GM19035 (cell line): ENCODE measurements around the gene SPTBN1.
A peak's percentile ranks its signal among the peaks of the same experiment; 100 is the strongest.

ENCODE experiments used
- ATAC-seq: cut with Tn5 transposase; IDR thresholded peaks from one replicate; pipeline ENCODE4 v1.9.1; 2021; ENCODE audit not compliant: unreplicated experiment

Gene SPTBN1

GRCh38 chr2:54646170-54646927 is 190.2 kb downstream of the SPTBN1 start:
- no peak for ATAC-seq

- ATAC-seq: no peak
These were observed 192.1 kb downstream of the SPTBN1 start for GRCh38 chr2:54648256-54648655.

- ATAC-seq: no peak
These were observed 193.1 kb downstream of the SPTBN1 start for GRCh38 chr2:54649191-54649590.

- no peak for ATAC-seq
These were observed 193.5 kb downstream of the SPTBN1 start for GRCh38 chr2:54649633-54650032.

GRCh38 chr2:54650612-54651011 is 194.5 kb downstream of the SPTBN1 start:
- no peak for ATAC-seq

GRCh38 chr2:54651291-54651690 is 195.2 kb downstream of the SPTBN1 start:
- no peak for ATAC-seq

- ATAC-seq: no peak
These were observed 196.4 kb downstream of the SPTBN1 start for GRCh38 chr2:54652540-54652939.

GRCh38 chr2:54653572-54654204 is 197.6 kb downstream of the SPTBN1 start:
- no peak for ATAC-seq

GRCh38 chr2:54655046-54655809 is 199.1 kb downstream of the SPTBN1 start:
- ATAC-seq: no peak

GRCh38 chr2:54656863-54657262 is 200.7 kb downstream of the SPTBN1 start:
- no peak for ATAC-seq

- peak; percentile 56 for ATAC-seq
These were observed 201.5 kb downstream of the SPTBN1 start for GRCh38 chr2:54657664-54658083.

- no peak for ATAC-seq
These were observed 202.5 kb downstream of the SPTBN1 start for GRCh38 chr2:54658564-54659071.

GRCh38 chr2:54659527-54659926 is 203.4 kb downstream of the SPTBN1 start:
- ATAC-seq: no peak

GRCh38 chr2:54660752-54661151 is 204.6 kb downstream of the SPTBN1 start:
- no peak for ATAC-seq

GRCh38 chr2:54663424-54664030 is 207.4 kb downstream of the SPTBN1 start:
- ATAC-seq: no peak

GRCh38 chr2:54664238-54664786 is 208.2 kb downstream of the SPTBN1 start:
- no peak for ATAC-seq

- no peak for ATAC-seq
These were observed 209.3 kb downstream of the SPTBN1 start for GRCh38 chr2:54665436-54665856.

GRCh38 chr2:54666131-54666633 is 210.1 kb downstream of the SPTBN1 start:
- no peak for ATAC-seq

- ATAC-seq: no peak
These were observed 210.6 kb downstream of the SPTBN1 start for GRCh38 chr2:54666634-54667265.

GRCh38 chr2:54667266-54667639 is 211.1 kb downstream of the SPTBN1 start:
- no peak for ATAC-seq
